Measurements from ENCODE around the gene MOK.

GRCh38 chr14:102344485-102344884 is 39.5 kb upstream of the MOK start:
- no peak for TF ChIP-seq CTCF (IDR thresholded peaks at IDR 0.05)
- TF ChIP-seq POLR2A (IDR thresholded peaks at IDR 0.05) = no peak
- no peak for TF ChIP-seq POLR2AphosphoS5 (IDR thresholded peaks at IDR 0.05; ENCODE audit: insufficient read depth in 1 of 2, low read depth in 1 of 2)

All from vagina (tissue), 2 donors.